Subcutaneous abdominal adipose tissue (tissue), 5 donors: ENCODE results near the gene IGSF6.

ENCODE experiments used
- H3K27ac ChIP-seq: one replicate; pipeline ENCODE4 v1.7.0; 2013; ENCODE audit warnings: low read depth, mild to moderate bottlenecking, inconsistent platforms, low read length, moderate library complexity
- H3K27me3 ChIP-seq, 5 donors: one replicate each; pipeline ENCODE4 v1.7.0; 2013; ENCODE audit warnings: low read length in 5 of 5, inconsistent platforms in 1 of 5; ENCODE audit not compliant: control insufficient read depth in 5 of 5, insufficient read depth in 4 of 5
- H3K36me3 ChIP-seq, 5 donors: one replicate each; pipeline ENCODE4 v1.7.0; 2013; ENCODE audit warnings: low read length in 5 of 5; ENCODE audit not compliant: control insufficient read depth in 5 of 5, insufficient read depth in 5 of 5
- H3K4me1 ChIP-seq, 5 donors: one replicate each; pipeline ENCODE4 v1.7.0; 2013; ENCODE audit warnings: low read length in 5 of 5, mild to moderate bottlenecking in 3 of 5, moderate library complexity in 1 of 5; ENCODE audit not compliant: control insufficient read depth in 5 of 5, insufficient read depth in 5 of 5
- H3K4me3 ChIP-seq, 5 donors: one replicate each; pipeline ENCODE4 v1.7.0; 2013; ENCODE audit warnings: low read length in 5 of 5, low read depth in 1 of 5
- H3K9ac ChIP-seq, 5 donors: one replicate each; pipeline ENCODE4 v1.7.0; 2013; ENCODE audit warnings: low read length in 5 of 5, mild to moderate bottlenecking in 4 of 5, moderate library complexity in 3 of 5
- H3K9me3 ChIP-seq, 5 donors: one replicate each; pipeline ENCODE4 v1.7.0; 2013; ENCODE audit warnings: low read length in 5 of 5; ENCODE audit not compliant: control insufficient read depth in 5 of 5
- donor health status: healthy.
- donor health status: healthy.
- donor health status: healthy.
- donor health status: healthy.
- donor health status: healthy.

IGSF6 gene

GRCh38 chr16:21620592-21620991, 31.8 kb downstream of the IGSF6 start:
- Histone ChIP-seq H3K4me3 (no peak overlapping the region), H3K4me1 (peaks cover 0 to 11% (median 5%) of the 10 kb centered on the region in 5 donors), H3K9ac (no peak overlapping the region), H3K36me3 (peaks cover 8 to 14% (median 12%) of the 10 kb centered on the region in 5 donors), H3K9me3 (no peaks in the 10 kb centered on the region), H3K27ac (no peak overlapping the region), H3K27me3 (no peaks in the 10 kb centered on the region)

- Histone ChIP-seq H3K9ac (no peak overlapping the region), H3K27ac (no peak overlapping the region), H3K4me3 (no peak overlapping the region), H3K9me3 (no peaks in the 10 kb centered on the region), H3K4me1 (peaks cover 0 to 11% (median 5%) of the 10 kb centered on the region in 5 donors), H3K27me3 (no peaks in the 10 kb centered on the region), H3K36me3 (peaks cover 1 to 9% (median 6%) of the 10 kb centered on the region in 5 donors)
Observed at GRCh38 chr16:21619765-21620425, 32.5 kb downstream of the IGSF6 start.

GRCh38 chr16:21618281-21618680, 34.1 kb downstream of the IGSF6 start:
- Histone ChIP-seq H3K36me3 (peaks cover 0 to 8% (median 0%) of the 10 kb centered on the region in 5 donors), H3K9me3 (no peaks in the 10 kb centered on the region), H3K27me3 (no peaks in the 10 kb centered on the region), H3K4me3 (no peak overlapping the region), H3K9ac (no peak overlapping the region), H3K4me1 (peaks cover 0 to 11% (median 5%) of the 10 kb centered on the region in 5 donors), H3K27ac (no peak overlapping the region)

GRCh38 chr16:21617607-21618006, 34.8 kb downstream of the IGSF6 start:
- Histone ChIP-seq H3K36me3 (peaks cover 0 to 8% (median 0%) of the 10 kb centered on the region in 5 donors), H3K4me1 (peaks cover 0 to 11% (median 5%) of the 10 kb centered on the region in 5 donors), H3K9me3 (no peaks in the 10 kb centered on the region), H3K27ac (no peak overlapping the region), H3K4me3 (no peak overlapping the region), H3K27me3 (no peaks in the 10 kb centered on the region), H3K9ac (no peak overlapping the region)

GRCh38 chr16:21614896-21615295, 37.5 kb downstream of the IGSF6 start:
- H3K27me3 ChIP-seq, result no peaks in the 10 kb centered on the region
- peaks cover 2 to 29% (median 20%) of the 10 kb centered on the region in 5 donors for H3K4me1 ChIP-seq
- H3K9me3 ChIP-seq, result no peaks in the 10 kb centered on the region
- no peak overlapping the region for H3K4me3 ChIP-seq
- no peak overlapping the region for H3K9ac ChIP-seq
- peaks cover 0 to 8% (median 0%) of the 10 kb centered on the region in 5 donors for H3K36me3 ChIP-seq
- no peak overlapping the region for H3K27ac ChIP-seq

- H3K27ac ChIP-seq, result no peak overlapping the region
Observed at GRCh38 chr16:21613781-21614180, 38.6 kb downstream of the IGSF6 start.

GRCh38 chr16:21613361-21613760, 39.0 kb downstream of the IGSF6 start:
- Histone ChIP-seq H3K9me3 (no peaks in the 10 kb centered on the region), H3K36me3 (peaks cover 0 to 4% (median 0%) of the 10 kb centered on the region in 5 donors), H3K9ac (no peak overlapping the region), H3K27me3 (no peaks in the 10 kb centered on the region), H3K27ac (no peak overlapping the region), H3K4me1 (peaks cover 2 to 35% (median 30%) of the 10 kb centered on the region in 5 donors), H3K4me3 (no peak overlapping the region)

More at GRCh38 chr16:21613781-21614180, 38.6 kb downstream of the IGSF6 start:
- Histone ChIP-seq H3K4me1 (peaks cover 2 to 31% (median 26%) of the 10 kb centered on the region in 5 donors), H3K4me3 (no peak overlapping the region), H3K9me3 (no peaks in the 10 kb centered on the region), H3K36me3 (peaks cover 0 to 5% (median 0%) of the 10 kb centered on the region in 5 donors), H3K27me3 (no peaks in the 10 kb centered on the region), H3K9ac (no peak overlapping the region)

- peaks cover 2 to 39% (median 35%) of the 10 kb centered on the region in 5 donors for H3K4me1 ChIP-seq
- H3K9ac ChIP-seq, result peak overlapping the region in 2 of 5 donors; percentile 3 to 27
- H3K9me3 ChIP-seq, result no peaks in the 10 kb centered on the region
- H3K27me3 ChIP-seq, result no peaks in the 10 kb centered on the region
- no peaks in the 10 kb centered on the region for H3K36me3 ChIP-seq
- H3K27ac ChIP-seq, result peak overlapping the region; percentile 53
- H3K4me3 ChIP-seq, result no peak overlapping the region
Observed at GRCh38 chr16:21611556-21612384, 40.6 kb downstream of the IGSF6 start.

- no peak overlapping the region for H3K27ac ChIP-seq
- H3K27me3 ChIP-seq, result no peaks in the 10 kb centered on the region
- H3K4me1 ChIP-seq, result peaks cover 2 to 40% (median 35%) of the 10 kb centered on the region in 5 donors
Observed at GRCh38 chr16:21611198-21611555, 41.2 kb downstream of the IGSF6 start.

GRCh38 chr16:21610766-21611165, 41.6 kb downstream of the IGSF6 start:
- H3K9ac ChIP-seq, result no peak overlapping the region
- peaks cover 2 to 36% (median 35%) of the 10 kb centered on the region in 5 donors for H3K4me1 ChIP-seq
- H3K9me3 ChIP-seq, result no peaks in the 10 kb centered on the region
- H3K4me3 ChIP-seq, result no peak overlapping the region
- H3K27ac ChIP-seq, result no peak overlapping the region
- no peaks in the 10 kb centered on the region for H3K36me3 ChIP-seq
- H3K27me3 ChIP-seq, result no peaks in the 10 kb centered on the region

More at GRCh38 chr16:21611198-21611555, 41.2 kb downstream of the IGSF6 start:
- no peaks in the 10 kb centered on the region for H3K36me3 ChIP-seq
- no peak overlapping the region for H3K9ac ChIP-seq
- H3K4me3 ChIP-seq, result no peak overlapping the region
- no peaks in the 10 kb centered on the region for H3K9me3 ChIP-seq
